RWPE2 (cell line): Measurements from ENCODE around the gene TRIM44.

ENCODE experiments used
- ATAC-seq: fragments of 200-7000 bp; cut with Tn5 transposase; 3 replicates; pipeline ENCODE4 v1.9.1; 2021; ENCODE audit warnings: low read depth
- DNase-seq: peaks from one replicate; pipeline ENCODE4 v3.0.0-alpha.2; 2020; ENCODE audit warnings: low spot score
- H3K27ac ChIP-seq: fragments of 450-650 bp; 2 replicates; pipeline ENCODE4 v1.5.1; 2017; ENCODE audit warnings: mild to moderate bottlenecking; ENCODE audit not compliant: poor library complexity, severe bottlenecking
- H3K27me3 ChIP-seq: fragments of 250-450 bp; sonication (Bioruptor Pico); 2 replicates; pipeline ENCODE4 v1.5.1; 2021; ENCODE audit warnings: mild to moderate bottlenecking, moderate library complexity; ENCODE audit not compliant: insufficient read depth, poor library complexity, severe bottlenecking
- H3K36me3 ChIP-seq: fragments of 250-450 bp; sonication (Bioruptor Pico); 2 replicates; pipeline ENCODE4 v1.5.1; 2020; ENCODE audit warnings: low read depth, mild to moderate bottlenecking, moderate library complexity
- H3K4me1 ChIP-seq: fragments of 250-450 bp; sonication (Bioruptor Pico); 2 replicates; pipeline ENCODE4 v1.5.1; 2021; ENCODE audit warnings: mild to moderate bottlenecking, moderate library complexity; ENCODE audit not compliant: insufficient read depth, poor library complexity, severe bottlenecking
- H3K4me3 ChIP-seq: fragments of 250-450 bp; sonication (Bioruptor Pico); 2 replicates; pipeline ENCODE4 v1.5.1; 2021; ENCODE audit warnings: mild to moderate bottlenecking, moderate library complexity; ENCODE audit not compliant: severe bottlenecking
- H3K9me3 ChIP-seq: fragments of 250-450 bp; sonication (Bioruptor Pico); 2 replicates; pipeline ENCODE4 v1.5.1; 2021; ENCODE audit warnings: mild to moderate bottlenecking, moderate library complexity; ENCODE audit not compliant: severe bottlenecking
- CTCF ChIP-seq: fragments of 450-650 bp; IDR thresholded peaks from one replicate; pipeline ENCODE4 v1.5.1; 2017; ENCODE audit warnings: mild to moderate bottlenecking, moderate library complexity; ENCODE audit not compliant: poor library complexity, severe bottlenecking

Gene TRIM44

GRCh38 chr11:35844579-35844978 is 182.0 kb downstream of the TRIM44 start:
- ATAC-seq: no peak
- H3K27me3 ChIP-seq: no peaks in the 10 kb centered on the region

GRCh38 chr11:35845860-35846259 is 183.3 kb downstream of the TRIM44 start:
- ATAC-seq: no peak
- no peak for TF ChIP-seq CTCF
- no peaks in the 10 kb centered on the region for H3K27me3 ChIP-seq
- no peaks in the 10 kb centered on the region for H3K4me1 ChIP-seq
- H3K4me3 ChIP-seq: no peak overlapping the region
- DNase-seq: no peak
- H3K27ac ChIP-seq: no peak overlapping the region
- no peaks in the 10 kb centered on the region for H3K9me3 ChIP-seq
- no peaks in the 10 kb centered on the region for H3K36me3 ChIP-seq

More at GRCh38 chr11:35844579-35844978, 182.0 kb downstream of the TRIM44 start:
- Histone ChIP-seq H3K4me1 (no peaks in the 10 kb centered on the region), H3K36me3 (no peaks in the 10 kb centered on the region), H3K9me3 (no peaks in the 10 kb centered on the region), H3K4me3 (no peak overlapping the region), H3K27ac (no peak overlapping the region)
- TF ChIP-seq CTCF: no peak
- no peak for DNase-seq

- no peaks in the 10 kb centered on the region for H3K4me1 ChIP-seq
- TF ChIP-seq CTCF: no peak
- H3K36me3 ChIP-seq: no peaks in the 10 kb centered on the region
- DNase-seq (no peak), ATAC-seq (no peak)
- H3K27me3 ChIP-seq: no peaks in the 10 kb centered on the region
- no peaks in the 10 kb centered on the region for H3K9me3 ChIP-seq
- no peak overlapping the region for H3K4me3 ChIP-seq
- H3K27ac ChIP-seq: no peak overlapping the region
These were observed 184.3 kb downstream of the TRIM44 start for GRCh38 chr11:35846874-35847273.

- no peak overlapping the region for H3K27ac ChIP-seq
- no peak for DNase-seq
These were observed 184.9 kb downstream of the TRIM44 start for GRCh38 chr11:35847473-35847872.

More at GRCh38 chr11:35847473-35847872, 184.9 kb downstream of the TRIM44 start:
- TF ChIP-seq CTCF: no peak
- H3K27me3 ChIP-seq: no peaks in the 10 kb centered on the region
- no peak overlapping the region for H3K4me3 ChIP-seq
- no peaks in the 10 kb centered on the region for H3K4me1 ChIP-seq
- no peaks in the 10 kb centered on the region for H3K9me3 ChIP-seq
- no peaks in the 10 kb centered on the region for H3K36me3 ChIP-seq
- ATAC-seq: no peak
